HG02588 (cell line): ENCODE results near the gene CDK9.
"Not testable (repeated sequence)": the region's sequence is repeated elsewhere in the genome, so short reads cannot be mapped to it uniquely, and the experiment has no call there.

Experiments used
- ATAC-seq: cut with Tn5 transposase; IDR thresholded peaks from one replicate; pipeline ENCODE4 v1.9.1; 2021; ENCODE audit warnings: mild to moderate bottlenecking, moderate library complexity; ENCODE audit not compliant: unreplicated experiment

The CDK9 gene

DNA sequence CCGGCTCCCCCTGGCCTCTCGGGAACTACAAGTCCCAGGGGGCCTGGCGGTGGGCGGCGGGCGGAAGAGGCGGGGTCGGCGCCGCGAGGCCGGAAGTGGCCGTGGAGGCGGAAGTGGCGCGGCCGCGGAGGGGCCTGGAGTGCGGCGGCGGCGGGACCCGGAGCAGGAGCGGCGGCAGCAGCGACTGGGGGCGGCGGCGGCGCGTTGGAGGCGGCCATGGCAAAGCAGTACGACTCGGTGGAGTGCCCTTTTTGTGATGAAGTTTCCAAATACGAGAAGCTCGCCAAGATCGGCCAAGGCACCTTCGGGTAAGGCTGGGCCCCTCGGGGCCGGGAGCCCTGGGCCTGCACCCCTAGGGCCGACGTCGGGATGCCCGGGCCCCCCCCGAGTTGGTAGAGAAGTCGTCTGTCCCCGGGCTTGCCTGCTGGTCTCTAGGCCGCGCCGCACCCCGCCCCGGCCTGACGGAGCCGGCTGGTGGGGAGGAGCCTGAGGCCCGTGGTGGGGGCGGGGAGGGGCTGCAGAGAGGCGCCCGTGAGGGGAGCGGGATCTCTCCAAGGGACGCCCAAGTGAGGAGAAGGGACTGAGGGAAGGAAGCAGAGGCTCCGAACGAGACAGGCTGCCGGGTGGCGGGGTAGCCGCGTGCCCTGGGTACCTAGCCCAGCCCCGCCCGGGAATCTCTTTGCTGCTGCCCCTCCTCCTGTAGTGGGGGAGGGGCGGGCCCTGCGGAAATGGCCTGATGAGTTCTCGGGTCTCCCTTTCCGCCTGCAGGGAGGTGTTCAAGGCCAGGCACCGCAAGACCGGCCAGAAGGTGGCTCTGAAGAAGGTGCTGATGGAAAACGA lies at the start of gene CDK9:
Gene CDK9, plus strand, starts transcription at position 102 of the 840 bp plus-strand sequence. Its CDS starts 115 bp downstream, at position 217.
- ATAC-seq: peak; percentile 53

GRCh38 chr9:127738666-127739065 lies 47.2 kb upstream of the CDK9 start:
- no peak for ATAC-seq

GRCh38 chr9:127739614-127740330 lies 46.1 kb upstream of the CDK9 start:
- no peak for ATAC-seq

GRCh38 chr9:127741831-127742434 lies 43.9 kb upstream of the CDK9 start:
- ATAC-seq: no peak

- no peak for ATAC-seq
Measured at GRCh38 chr9:127742435-127743088, 43.3 kb upstream of the CDK9 start.

DNA sequence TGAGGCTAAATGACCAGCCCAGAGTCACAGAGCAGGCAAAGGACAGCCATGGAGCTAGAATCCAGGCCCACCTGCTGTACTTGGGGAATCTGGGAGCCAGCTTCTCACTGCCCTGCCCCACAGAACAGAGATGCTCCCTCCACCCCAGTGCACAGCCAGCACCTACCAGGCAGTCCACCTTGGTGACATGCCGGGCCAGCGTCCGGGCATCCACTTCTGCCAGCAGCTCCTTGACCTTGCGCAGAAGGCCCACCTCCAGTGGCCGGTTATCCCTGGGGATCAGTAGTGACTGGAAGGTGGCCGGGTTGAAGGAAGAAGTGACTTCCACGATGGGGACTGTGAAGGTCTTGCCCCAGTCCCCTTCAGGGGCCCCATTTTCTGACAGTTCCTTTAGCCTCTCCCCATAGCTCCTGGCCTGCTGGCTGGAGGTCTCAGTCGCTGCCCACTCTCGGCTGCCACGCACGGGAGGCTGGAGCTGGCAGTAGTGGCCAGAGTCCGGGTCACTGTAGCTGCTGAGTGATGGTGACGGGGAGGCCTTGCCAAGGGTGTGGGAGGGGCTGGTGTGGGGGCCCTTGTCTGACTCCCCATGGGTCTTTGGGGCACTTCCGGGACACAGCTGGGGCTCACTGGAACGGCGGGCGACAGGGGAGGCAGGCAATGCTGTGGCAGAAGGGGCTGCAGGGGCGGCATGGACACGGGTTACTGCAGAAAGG lies 41.3 kb upstream of the CDK9 start:
- ATAC-seq: no peak

GRCh38 chr9:127746959-127747569 lies 38.8 kb upstream of the CDK9 start:
- no peak for ATAC-seq

DNA sequence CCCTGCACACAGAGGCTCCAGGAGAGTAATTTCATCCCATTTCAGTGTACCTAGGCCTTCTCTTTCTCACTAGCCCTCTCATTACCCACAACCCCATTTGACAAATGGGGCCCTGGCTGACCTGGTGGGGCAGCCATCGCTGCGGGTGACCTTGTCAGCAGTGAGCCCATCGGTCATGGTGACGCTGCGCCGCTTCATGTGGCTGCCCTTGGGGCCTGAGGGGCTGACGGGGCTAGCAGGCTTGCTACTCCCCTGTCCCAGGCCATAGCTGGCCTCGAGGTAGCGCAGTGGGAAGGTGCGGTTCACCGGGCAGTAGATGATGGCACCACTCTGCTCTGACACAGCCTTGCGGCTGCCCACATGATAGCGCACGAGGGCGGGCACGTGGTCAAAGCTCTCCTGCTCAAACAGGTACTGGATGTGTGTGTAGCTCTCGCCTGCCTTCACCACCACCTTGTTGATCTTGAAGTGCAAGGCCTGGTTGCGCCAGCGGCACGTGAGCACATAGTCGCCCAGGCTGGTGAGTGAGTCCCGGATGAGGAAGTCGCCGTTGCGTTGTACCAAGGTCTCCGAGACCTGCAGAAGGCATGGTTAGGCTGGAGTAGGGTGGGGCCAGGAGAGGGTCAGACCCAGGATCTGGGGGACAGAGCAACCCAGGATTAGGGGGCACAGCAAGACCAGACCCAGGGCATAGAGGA lies 36.6 kb upstream of the CDK9 start:
- ATAC-seq: no peak

GRCh38 chr9:127751269-127752054 lies 34.4 kb upstream of the CDK9 start:
- no peak for ATAC-seq

DNA sequence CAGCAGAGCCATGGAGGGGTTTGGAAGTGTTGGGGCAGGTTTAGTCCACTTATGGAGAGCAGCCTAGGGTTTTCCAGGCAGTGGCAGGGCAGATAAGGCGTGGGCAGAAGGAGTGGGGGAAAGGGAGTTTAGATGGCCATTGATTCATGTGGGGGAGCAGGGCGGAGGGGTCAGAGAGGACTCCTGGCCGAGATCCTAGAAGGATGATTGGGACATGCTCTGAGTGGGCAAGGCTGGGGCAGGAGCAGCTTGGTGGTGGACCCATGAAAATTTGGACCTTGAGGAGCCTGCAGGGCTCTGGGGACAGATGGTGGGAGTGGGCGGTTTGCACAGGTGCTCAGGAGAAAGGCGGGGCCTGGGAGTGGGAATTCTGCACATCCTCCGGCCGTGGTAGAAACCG lies 32.7 kb upstream of the CDK9 start:
- ATAC-seq: no peak

DNA sequence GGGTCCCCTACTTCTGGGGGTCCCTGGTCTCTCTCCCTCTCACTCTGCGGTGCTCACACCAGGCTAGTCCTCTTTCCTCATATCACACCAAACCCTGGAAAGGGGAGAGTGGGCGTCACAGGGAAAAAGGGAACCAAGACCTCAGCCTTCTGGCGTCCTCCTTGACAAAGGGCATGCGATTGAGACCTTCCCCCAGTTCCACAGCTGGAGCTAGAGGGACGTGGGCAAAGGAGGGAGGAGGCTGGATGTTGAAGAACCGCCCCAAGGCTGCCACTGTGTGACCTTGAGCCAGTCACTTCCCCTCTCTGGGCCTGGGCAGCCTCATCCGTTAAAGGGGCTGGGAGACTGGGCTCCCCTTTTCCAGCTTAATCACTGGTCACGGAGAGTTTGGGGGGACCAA lies 32.2 kb upstream of the CDK9 start:
- no peak for ATAC-seq

DNA sequence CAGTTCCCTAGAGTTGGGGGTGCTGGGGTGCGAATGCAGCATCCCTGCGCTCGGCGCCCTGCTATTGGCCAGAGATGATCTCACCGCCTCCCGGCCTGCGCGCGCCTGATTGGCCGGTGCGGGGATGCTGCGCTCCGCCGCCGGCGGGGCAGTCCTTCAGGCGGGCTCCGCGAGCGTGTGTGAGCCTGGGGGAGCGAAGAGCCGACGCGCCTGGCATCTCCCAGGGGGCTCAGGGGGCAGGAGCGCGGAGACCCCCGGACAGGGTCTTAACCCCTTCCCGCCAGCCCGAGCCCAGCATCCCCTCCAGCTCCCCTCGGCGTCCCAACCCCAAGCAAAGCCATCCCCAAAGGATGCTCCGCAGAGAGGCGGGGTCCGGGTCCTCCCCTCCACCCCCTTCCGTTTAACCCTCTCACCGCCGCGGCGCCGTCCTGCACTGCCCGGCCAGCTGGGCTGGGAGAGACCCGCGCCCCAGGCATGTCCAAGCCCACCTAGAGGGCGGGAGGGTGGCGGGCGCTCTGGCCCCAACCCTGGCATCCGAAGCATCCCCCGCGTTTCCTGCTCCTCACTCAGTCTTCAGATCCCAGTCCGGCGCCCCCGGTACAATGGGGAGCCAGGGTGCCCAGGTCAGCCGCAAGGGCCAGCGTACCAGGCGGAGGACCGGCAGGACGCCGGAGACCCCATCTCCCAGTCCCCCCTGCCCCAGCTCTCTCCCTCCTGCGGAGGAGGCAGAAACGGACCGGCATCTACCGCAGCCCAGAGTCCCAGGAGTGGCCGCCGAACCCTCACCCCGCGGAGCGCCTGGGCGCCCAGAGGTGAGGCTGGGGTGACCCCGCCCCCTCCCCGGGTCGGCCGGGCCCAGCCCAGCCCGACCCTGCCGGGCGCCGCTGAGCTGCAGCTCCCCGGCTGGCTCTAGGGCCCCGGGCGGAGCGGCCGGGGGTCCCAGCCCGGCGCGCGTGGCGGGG lies 31.5 kb upstream of the CDK9 start:
- no peak for ATAC-seq

GRCh38 chr9:127755061-127756060 lies 30.5 kb upstream of the CDK9 start:
- no peak for ATAC-seq

DNA sequence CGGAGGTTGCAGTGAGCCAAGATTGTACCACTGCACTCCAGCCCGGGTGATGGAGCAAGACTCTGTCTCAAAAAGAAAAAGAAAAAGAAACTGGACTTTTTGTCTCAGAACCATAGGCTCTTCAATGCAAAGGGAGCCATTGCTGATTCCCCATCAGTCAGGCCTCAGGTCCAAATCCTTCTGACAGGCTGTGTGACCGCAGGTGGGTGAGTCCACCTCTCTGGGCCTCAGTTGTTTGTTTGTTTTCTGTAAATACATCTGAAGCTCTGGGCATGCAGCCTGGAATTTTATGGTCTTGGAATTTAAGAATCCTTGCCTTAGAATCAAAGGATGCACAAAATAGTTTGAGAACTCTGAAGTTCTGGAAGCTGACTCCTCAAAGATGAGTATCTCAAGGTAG lies 29.6 kb upstream of the CDK9 start:
- no peak for ATAC-seq

- not testable (repeated sequence) for ATAC-seq
Measured at GRCh38 chr9:127756776-127757175, 29.1 kb upstream of the CDK9 start.

DNA sequence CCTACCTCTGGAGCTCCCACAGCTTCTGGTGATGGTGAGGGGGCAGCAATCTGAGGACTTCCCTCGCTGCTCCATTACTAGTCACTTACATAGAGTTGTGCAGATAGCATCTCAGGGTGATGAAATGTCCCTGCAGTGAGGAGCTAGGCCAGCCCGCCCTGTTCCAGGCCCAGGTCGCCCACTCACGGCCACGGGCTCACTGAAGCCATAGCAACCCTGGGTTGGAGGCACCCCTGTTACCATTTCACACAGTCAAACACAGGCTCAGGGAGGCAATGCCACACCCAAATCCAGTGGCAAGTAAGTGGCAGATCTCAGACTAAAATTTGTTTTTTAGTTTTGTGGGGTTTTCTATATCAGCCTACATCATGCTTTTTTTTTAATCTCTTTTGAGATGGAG lies 27.0 kb upstream of the CDK9 start:
- ATAC-seq: no peak
